Measurements from ENCODE around the gene TRH.
"Not testable (repeated sequence)": the region's sequence is repeated elsewhere in the genome, so short reads cannot be mapped to it uniquely, and the experiment has no call there.

GRCh38 chr3:130017661-130018060 lies 43.1 kb downstream of the TRH start:
- TF ChIP-seq CTCF (IDR thresholded peaks at IDR 0.05); POLR2A (IDR thresholded peaks at IDR 0.05; ENCODE audit: low read depth): not testable (repeated sequence)

Data from esophagus muscularis mucosa (tissue), 3 donors.